Natural killer cell (primary cell): ENCODE data around the gene RNF20. TPM values are rescaled to one million over a fixed set of nuclear protein-coding genes. Genes with fewer than 3 reads are reported as not detected.

Experiments
- ATAC-seq, 3 donors: fragments of 150-1000 bp in 2 of 3; fragments of 200-7000 bp in 1 of 3; cut with Tn5 transposase; 1 replicate in 1 of 3; 2 replicates in 2 of 3; pipeline ENCODE4 v1.10.0; 2021; ENCODE audit warnings: mild to moderate bottlenecking in 2 of 3, moderate library complexity in 2 of 3
- DNase-seq, 2 donors: peaks; one replicate each; pipeline versions ENCODE4 v3.0.0 to v3.0.0-alpha.2; 2013 to 2021; ENCODE audit warnings: mixed read lengths in 1 of 2
- H3K27ac ChIP-seq: one replicate; pipeline ENCODE4 v1.5.1; 2013; ENCODE audit warnings: mild to moderate bottlenecking, low read length
- H3K27me3 ChIP-seq: one replicate; pipeline ENCODE4 v1.6.1; 2013; ENCODE audit warnings: low read length; ENCODE audit not compliant: control insufficient read depth, insufficient read depth
- H3K36me3 ChIP-seq: one replicate; pipeline ENCODE4 v1.6.1; 2013; ENCODE audit warnings: low read length; ENCODE audit not compliant: control insufficient read depth, insufficient read depth
- H3K4me1 ChIP-seq: one replicate; pipeline ENCODE4 v1.6.1; 2013; ENCODE audit warnings: low read length; ENCODE audit not compliant: control insufficient read depth, insufficient read depth
- H3K4me3 ChIP-seq: one replicate; pipeline ENCODE4 v1.5.1; 2013; ENCODE audit warnings: low read length
- H3K9me3 ChIP-seq: one replicate; pipeline ENCODE4 v1.6.1; 2013; ENCODE audit warnings: low read length; ENCODE audit not compliant: control insufficient read depth, insufficient read depth
- H3K27ac Mint-ChIP-seq, 2 donors: one replicate each; pipeline ENCODE4 v1.8.0; 2022; ENCODE audit warnings: mild to moderate bottlenecking in 2 of 2, mixed read lengths in 2 of 2, moderate library complexity in 1 of 2
- H3K27me3 Mint-ChIP-seq, 2 donors: one replicate each; pipeline ENCODE4 v1.8.0; 2022; ENCODE audit warnings: low read depth in 2 of 2, mixed read lengths in 2 of 2
- H3K36me3 Mint-ChIP-seq: one replicate; pipeline ENCODE4 v1.8.0; 2022; ENCODE audit warnings: mixed read lengths
- H3K4me1 Mint-ChIP-seq, 2 donors: one replicate each; pipeline ENCODE4 v1.8.0; 2022; ENCODE audit warnings: mixed read lengths in 2 of 2
- H3K4me3 Mint-ChIP-seq: one replicate; pipeline ENCODE4 v1.8.0; 2022; ENCODE audit warnings: mild to moderate bottlenecking, moderate library complexity, mixed read lengths
- H3K9me3 Mint-ChIP-seq, 2 donors: one replicate each; pipeline ENCODE4 v1.8.0; 2022; ENCODE audit warnings: mixed read lengths in 2 of 2
- CTCF ChIP-seq: fragments of 200-600 bp; IDR thresholded peaks from one replicate; pipeline ENCODE4 v1.8.0; 2022; ENCODE audit warnings: antibody characterized with exemption
- WGBS: methylation state at CpG from one replicate; pipeline ENCODE4 v1.1.7; 2013; ENCODE audit warnings: missing lambda C conversion rate; ENCODE audit not compliant: insufficient coverage; 5-methylcytosine and 5-hydroxymethylcytosine counted together
- intact Hi-C: fragments of 100-400 bp; cut with micrococcal nuclease; formaldehyde crosslinking; loops from one replicate; pipeline ENCODE4 v1.14.2; 2022
- total RNA-seq, 4 donors: library from RNA; stranded (reverse); fragments of 120-200 nt in 1 of 4; gene quantifications; one replicate each; pipeline versions ENCODE4 v1.2.3 to v1.2.4, GENCODE V29; 2013 to 2022

Gene RNF20
- total RNA-seq, 3 donors from 2014 or later (not counting 1 experiment from before 2014, with no cell fraction given), result 35.5 to 44.2 (median 42.5) TPM

GRCh38 chr9:101504188-101504587, 29.5 kb upstream of the RNF20 start:
- no peak overlapping the region for H3K27ac Mint-ChIP-seq
- no peak for TF ChIP-seq CTCF
- intact Hi-C loops, result no loop called here

GRCh38 chr9:101508211-101508610, 25.4 kb upstream of the RNF20 start:
- H3K27ac Mint-ChIP-seq, result no peak overlapping the region
- peaks cover 7 to 48% of the 10 kb centered on the region in 2 donors for H3K27me3 Mint-ChIP-seq
- no peaks in the 10 kb centered on the region for H3K27me3 ChIP-seq
- no peaks in the 10 kb centered on the region for H3K36me3 ChIP-seq
- no peaks in the 10 kb centered on the region for H3K4me1 Mint-ChIP-seq
- H3K4me3 Mint-ChIP-seq, result no peak overlapping the region
- WGBS, result 89% methylated on average over 5 of the region's 5 CpGs
- H3K27ac ChIP-seq, result no peak overlapping the region
- ATAC-seq (no peak), DNase-seq (no peak)
- H3K36me3 Mint-ChIP-seq, result no peaks in the 10 kb centered on the region
- no peak overlapping the region for H3K4me3 ChIP-seq
- H3K9me3 Mint-ChIP-seq, result peaks cover 0 to 2% of the 10 kb centered on the region in 2 donors
- TF ChIP-seq CTCF, result no peak
- H3K4me1 ChIP-seq, result no peaks in the 10 kb centered on the region
- H3K9me3 ChIP-seq, result no peaks in the 10 kb centered on the region
- intact Hi-C loops, result no loop called here

More at GRCh38 chr9:101504188-101504587, 29.5 kb upstream of the RNF20 start:
- Mint-ChIP-seq H3K9me3 (peaks cover 0 to 2% of the 10 kb centered on the region in 2 donors), H3K4me3 (no peak overlapping the region), H3K27me3 (peaks cover 6 to 22% of the 10 kb centered on the region in 2 donors), H3K36me3 (no peaks in the 10 kb centered on the region), H3K4me1 (no peaks in the 10 kb centered on the region)
- H3K27ac ChIP-seq, result no peak overlapping the region
- no peaks in the 10 kb centered on the region for H3K9me3 ChIP-seq
- DNase-seq, result no peak
- no peak overlapping the region for H3K4me3 ChIP-seq
- ATAC-seq, result no peak
- H3K4me1 ChIP-seq, result no peaks in the 10 kb centered on the region
- H3K27me3 ChIP-seq, result no peaks in the 10 kb centered on the region
- H3K36me3 ChIP-seq, result no peaks in the 10 kb centered on the region

- intact Hi-C loops, result no loop called here
- no peak overlapping the region for H3K27ac ChIP-seq
- H3K36me3 ChIP-seq, result no peaks in the 10 kb centered on the region
- WGBS, result 92% methylated on average over 4 of the region's 4 CpGs
- H3K27me3 Mint-ChIP-seq, result peaks cover 9 to 52% of the 10 kb centered on the region in 2 donors
- DNase-seq, result no peak
- H3K27ac Mint-ChIP-seq, result no peak overlapping the region
- H3K36me3 Mint-ChIP-seq, result no peaks in the 10 kb centered on the region
- H3K9me3 Mint-ChIP-seq, result peaks cover 0 to 2% of the 10 kb centered on the region in 2 donors
- no peaks in the 10 kb centered on the region for H3K4me1 ChIP-seq
- H3K4me1 Mint-ChIP-seq, result no peaks in the 10 kb centered on the region
- no peaks in the 10 kb centered on the region for H3K9me3 ChIP-seq
- no peaks in the 10 kb centered on the region for H3K27me3 ChIP-seq
- ATAC-seq, result no peak
- no peak for TF ChIP-seq CTCF
- H3K4me3 Mint-ChIP-seq, result no peak overlapping the region
- no peak overlapping the region for H3K4me3 ChIP-seq
Observed at GRCh38 chr9:101509572-101509971, 24.1 kb upstream of the RNF20 start.

GRCh38 chr9:101510459-101510858, 23.2 kb upstream of the RNF20 start:
- Histone ChIP-seq H3K36me3 (no peaks in the 10 kb centered on the region), H3K9me3 (no peaks in the 10 kb centered on the region), H3K27me3 (no peaks in the 10 kb centered on the region), H3K4me3 (no peak overlapping the region), H3K27ac (no peak overlapping the region), H3K4me1 (no peaks in the 10 kb centered on the region)
- no peak for TF ChIP-seq CTCF
- H3K4me1 Mint-ChIP-seq, result no peaks in the 10 kb centered on the region
- no peak overlapping the region for H3K27ac Mint-ChIP-seq
- H3K27me3 Mint-ChIP-seq, result peaks cover 10 to 49% of the 10 kb centered on the region in 2 donors
- ATAC-seq, result no peak
- 75% methylated on average over 6 of the region's 6 CpGs for WGBS
- no peak overlapping the region for H3K4me3 Mint-ChIP-seq
- peaks cover 0 to 2% of the 10 kb centered on the region in 2 donors for H3K9me3 Mint-ChIP-seq
- no peaks in the 10 kb centered on the region for H3K36me3 Mint-ChIP-seq
- intact Hi-C loops, result no loop called here
- DNase-seq, result no peak
